H1 (cell line): ENCODE measurements around the gene TMEM117. TPM values are rescaled to one million over a fixed set of nuclear protein-coding genes. Genes with fewer than 3 reads are reported as not detected.

Experiments
- CHD2 ChIP-seq: IDR thresholded peaks from 2 replicates; pipeline ENCODE4 v1.6.1; 2012; ENCODE audit warnings: low read length, improper control_type of control experiment
- CHD7 ChIP-seq: fragments of 300-600 bp; sonication (generic); IDR thresholded peaks from 2 replicates; pipeline ENCODE4 v1.7.1; 2012; ENCODE audit warnings: low read length, moderate library complexity, mild to moderate bottlenecking, inconsistent platforms; ENCODE audit not compliant: insufficient replicate concordance
- CTBP2 ChIP-seq: IDR thresholded peaks from 2 replicates; pipeline ENCODE4 v1.7.0; 2011; ENCODE audit warnings: borderline replicate concordance, mild to moderate bottlenecking, moderate library complexity, mixed read lengths, low read length; ENCODE audit not compliant: insufficient read depth, insufficient read length
- RAD21 ChIP-seq, 2 experiments: IDR thresholded peaks in 1 of 2; conservative IDR thresholded peaks in 1 of 2; 2 replicates each; pipeline ENCODE4 v1.6.1; 2011; ENCODE audit warnings: low read depth in 2 of 2, low read length in 2 of 2, improper control_type of control experiment in 1 of 2, inconsistent platforms in 1 of 2, mild to moderate bottlenecking in 1 of 2, moderate library complexity in 1 of 2
- RBBP5 ChIP-seq: IDR thresholded peaks from 2 replicates; pipeline ENCODE4 v1.7.1; 2012; ENCODE audit warnings: low read depth, mild to moderate bottlenecking, inconsistent platforms, low read length, moderate library complexity, borderline replicate concordance
- RFX5 ChIP-seq: IDR thresholded peaks from 2 replicates; pipeline ENCODE4 v1.6.1; 2011; ENCODE audit warnings: low read depth, low read length, improper control_type of control experiment, borderline replicate concordance
- RXRA ChIP-seq: IDR thresholded peaks from 2 replicates; pipeline ENCODE4 v1.6.1; 2011; ENCODE audit warnings: low read depth, mild to moderate bottlenecking, low read length, moderate library complexity; ENCODE audit not compliant: insufficient read depth
- SUZ12 ChIP-seq: fragments of 200-600 bp; sonication (generic); IDR thresholded peaks from 2 replicates; pipeline ENCODE4 v1.6.1; 2012; ENCODE audit warnings: mild to moderate bottlenecking, inconsistent platforms, low read length, moderate library complexity, mixed read lengths
- polyA plus RNA-seq, 7 experiments: library from polyadenylated mRNA; depleted of rRNA in 3 of 7; stranded (reverse) in 5 of 7; unstranded in 2 of 7; fragments of >200 nt in 5 of 7; fragments of 200-250 nt in 2 of 7; gene quantifications; 1 replicate in 5 of 7; 2 replicates in 1 of 7; 4 replicates in 1 of 7; pipeline versions ENCODE4 v1.2.1 to v1.2.3, GENCODE V29; 2011 to 2013; ENCODE audit warnings: missing spikeins in 2 of 7, mixed read lengths in 2 of 7
- total RNA-seq: library from RNA; stranded (reverse); fragmentation: NEBNext Ultra II Directional; extraction: Animal tissue kit (Norgen Biotek cat#: 25700); gene quantifications from 2 replicates; pipeline ENCODE4 v1.2.1, GENCODE V29; 2021
- TF ChIP-seq, protein P1 (sequence below): IDR thresholded peaks from 2 replicates; pipeline ENCODE4 v1.6.1; 2012; ENCODE audit warnings: low read length, inconsistent platforms

Gene TMEM117
- total and polyA plus RNA-seq, 2 of the 8 experiments (the other 6 are each of a cell fraction or from before 2014, with no cell fraction given), result 0.80 to 1.4 TPM

DNA sequence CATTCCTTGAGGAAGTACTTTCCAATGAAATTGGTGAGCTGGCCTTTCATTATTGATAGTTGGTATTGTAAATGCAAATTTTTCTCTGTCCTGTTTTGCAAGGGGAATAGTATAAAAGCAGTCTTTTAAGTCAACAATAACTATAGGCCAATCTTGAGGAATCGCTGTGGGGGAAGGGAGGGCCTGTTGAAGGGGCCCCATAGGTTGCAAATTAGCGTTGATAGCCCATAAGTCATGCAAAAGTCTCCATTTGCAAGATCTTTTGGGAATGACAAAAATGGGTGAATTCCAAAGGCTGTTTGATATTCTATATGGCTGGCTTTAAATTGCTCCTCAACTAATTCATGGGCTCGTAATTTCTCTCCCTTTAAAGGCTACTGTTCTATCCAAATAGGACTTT is 143.6 kb downstream of the TMEM117 start (continued):
- TF ChIP-seq CHD7 (no peak), SUZ12 (no peak), RAD21 (IDR thresholded peaks at IDR 0.05 in 1 of 2, conservative IDR thresholded peaks at IDR 0.05 in 1 of 2; ENCODE audit: low read depth in 2 of 2, low read length in 2 of 2) (no peak), CHD2 (no peak), RXRA (no peak), RFX5 (no peak), CTBP2 (no peak), RBBP5 (no peak)
- TF ChIP-seq, protein P1, sequence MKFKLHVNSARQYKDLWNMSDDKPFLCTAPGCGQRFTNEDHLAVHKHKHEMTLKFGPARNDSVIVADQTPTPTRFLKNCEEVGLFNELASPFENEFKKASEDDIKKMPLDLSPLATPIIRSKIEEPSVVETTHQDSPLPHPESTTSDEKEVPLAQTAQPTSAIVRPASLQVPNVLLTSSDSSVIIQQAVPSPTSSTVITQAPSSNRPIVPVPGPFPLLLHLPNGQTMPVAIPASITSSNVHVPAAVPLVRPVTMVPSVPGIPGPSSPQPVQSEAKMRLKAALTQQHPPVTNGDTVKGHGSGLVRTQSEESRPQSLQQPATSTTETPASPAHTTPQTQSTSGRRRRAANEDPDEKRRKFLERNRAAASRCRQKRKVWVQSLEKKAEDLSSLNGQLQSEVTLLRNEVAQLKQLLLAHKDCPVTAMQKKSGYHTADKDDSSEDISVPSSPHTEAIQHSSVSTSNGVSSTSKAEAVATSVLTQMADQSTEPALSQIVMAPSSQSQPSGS, result no peak
